GM18511 (cell line): Measurements from ENCODE around the gene GABRG2.
"Not testable (repeated sequence)": the region's sequence is repeated elsewhere in the genome, so short reads cannot be mapped to it uniquely, and the experiment has no call there.

ENCODE experiments used
- ATAC-seq: cut with Tn5 transposase; IDR thresholded peaks from one replicate; pipeline ENCODE4 v1.9.1; 2021; ENCODE audit warnings: mild to moderate bottlenecking, moderate library complexity; ENCODE audit not compliant: unreplicated experiment

Gene GABRG2

GRCh38 chr5:162067655-162068411 is at the start of gene GABRG2:
TSS of gene GABRG2 (plus strand) at chr5:162067773. CDS start at chr5:162068000, 227 bp downstream.
- no peak for ATAC-seq

GRCh38 chr5:162025312-162025711 is 42.3 kb upstream of the GABRG2 start:
- no peak for ATAC-seq

- no peak for ATAC-seq
Observed at GRCh38 chr5:162026803-162027202, 40.8 kb upstream of the GABRG2 start.

GRCh38 chr5:162037431-162037830 is 30.1 kb upstream of the GABRG2 start:
- ATAC-seq: no peak

- ATAC-seq: no peak
Observed at GRCh38 chr5:162047279-162047678, 20.3 kb upstream of the GABRG2 start.

- no peak for ATAC-seq
Observed at GRCh38 chr5:162052676-162053075, 14.9 kb upstream of the GABRG2 start.

GRCh38 chr5:162055095-162055494 is 12.5 kb upstream of the GABRG2 start:
- not testable (repeated sequence) for ATAC-seq

- ATAC-seq: no peak
Observed at GRCh38 chr5:162067162-162067561, 411 bp upstream of the GABRG2 start.

GRCh38 chr5:162068412-162068811 is 839 bp downstream of the GABRG2 start:
- ATAC-seq: no peak

- ATAC-seq: no peak
Observed at GRCh38 chr5:162068936-162069335, 1.4 kb downstream of the GABRG2 start.

- no peak for ATAC-seq
Observed at GRCh38 chr5:162078805-162079204, 11.2 kb downstream of the GABRG2 start.

GRCh38 chr5:162091336-162091735 is 23.8 kb downstream of the GABRG2 start:
- no peak for ATAC-seq

GRCh38 chr5:162096448-162096847 is 28.9 kb downstream of the GABRG2 start:
- ATAC-seq: no peak

GRCh38 chr5:162107591-162107990 is 40.0 kb downstream of the GABRG2 start:
- no peak for ATAC-seq

GRCh38 chr5:162119801-162120200 is 52.2 kb downstream of the GABRG2 start:
- ATAC-seq: no peak

GRCh38 chr5:162128117-162128516 is 60.5 kb downstream of the GABRG2 start:
- ATAC-seq: no peak

- no peak for ATAC-seq
Observed at GRCh38 chr5:162132348-162132747, 64.8 kb downstream of the GABRG2 start.

GRCh38 chr5:162139190-162139589 is 71.6 kb downstream of the GABRG2 start:
- ATAC-seq: no peak

- no peak for ATAC-seq
Observed at GRCh38 chr5:162154242-162154641, 86.7 kb downstream of the GABRG2 start.

GRCh38 chr5:162160401-162160800 is 92.8 kb downstream of the GABRG2 start:
- no peak for ATAC-seq

- no peak for ATAC-seq
Observed at GRCh38 chr5:162163663-162164062, 96.1 kb downstream of the GABRG2 start.

GRCh38 chr5:162174358-162174974 is 106.9 kb downstream of the GABRG2 start:
- no peak for ATAC-seq
